Measurements from ENCODE around the gene OR2D3. TPM values are rescaled to one million over a fixed set of nuclear protein-coding genes. Genes with fewer than 3 reads are reported as not detected.
"Not testable (repeated sequence)": the region's sequence is repeated elsewhere in the genome, so short reads cannot be mapped to it uniquely, and the experiment has no call there.

The OR2D3 gene
- polyA plus RNA-seq, 2 donors: not detected

- Histone ChIP-seq H3K9me3 (ENCODE audit: control insufficient read depth in 2 of 2, insufficient read depth in 1 of 2, low read depth in 1 of 2, low read length in 1 of 2) (no peaks in the 10 kb centered on the region), H3K27ac (ENCODE audit: low read depth in 2 of 2, low read length in 1 of 2) (peak within 1 kb of the TSS in 1 of 2 donors; percentile 37), H3K4me3 (ENCODE audit: low read depth in 1 of 2, low read length in 2 of 2) (peak within 1 kb of the TSS; percentile 64 to 76), H3K36me3 (ENCODE audit: control insufficient read depth in 2 of 2, insufficient read depth in 2 of 2, low read length in 1 of 2) (no peaks in the 10 kb centered on the region), H3K27me3 (ENCODE audit: control insufficient read depth in 1 of 2, insufficient read depth in 2 of 2, low read length in 2 of 2) (no peaks in the 10 kb centered on the region), H3K4me1 (ENCODE audit: control insufficient read depth in 2 of 2, insufficient read depth in 2 of 2, low read length in 1 of 2) (peaks cover 0 to 6% of the 10 kb centered on the region in 2 donors)
- 2% methylated on average over 61 of the region's 61 CpGs for WGBS, 2 donors
Measured at GRCh38 chr11:6926208-6927029, 5.6 kb downstream of the OR2D3 start, which contains the start of gene ZNF215. TSS of gene ZNF215 (plus strand) at chr11:6926426. CDS start at chr11:6932273, 5,847 bp downstream.

- no peaks in the 10 kb centered on the region for H3K36me3 ChIP-seq (ENCODE audit: control insufficient read depth in 2 of 2, insufficient read depth in 2 of 2, low read length in 1 of 2)
- H3K4me3 ChIP-seq (ENCODE audit: low read depth in 1 of 2, low read length in 2 of 2): peak overlapping the region; percentile 64 to 76
- no peaks in the 10 kb centered on the region for H3K9me3 ChIP-seq (ENCODE audit: control insufficient read depth in 2 of 2, insufficient read depth in 1 of 2, low read depth in 1 of 2, low read length in 1 of 2)
- H3K27ac ChIP-seq (ENCODE audit: low read depth in 2 of 2, low read length in 1 of 2): no peak overlapping the region
- H3K27me3 ChIP-seq (ENCODE audit: control insufficient read depth in 1 of 2, insufficient read depth in 2 of 2, low read length in 2 of 2): no peaks in the 10 kb centered on the region
- WGBS, 2 donors: 9 to 12% methylated on average over 11 of the region's 11 CpGs
- H3K4me1 ChIP-seq (ENCODE audit: control insufficient read depth in 2 of 2, insufficient read depth in 2 of 2, low read length in 1 of 2): peaks cover 0 to 6% of the 10 kb centered on the region in 2 donors
Measured at GRCh38 chr11:6927030-6927617, 6.3 kb downstream of the OR2D3 start.

- Histone ChIP-seq H3K4me1 (ENCODE audit: control insufficient read depth in 2 of 2, insufficient read depth in 2 of 2, low read length in 1 of 2) (peaks cover 0 to 6% of the 10 kb centered on the region in 2 donors), H3K4me3 (ENCODE audit: low read depth in 1 of 2, low read length in 2 of 2) (no peak overlapping the region), H3K36me3 (ENCODE audit: control insufficient read depth in 2 of 2, insufficient read depth in 2 of 2, low read length in 1 of 2) (no peaks in the 10 kb centered on the region), H3K27me3 (ENCODE audit: control insufficient read depth in 1 of 2, insufficient read depth in 2 of 2, low read length in 2 of 2) (no peaks in the 10 kb centered on the region), H3K9me3 (ENCODE audit: control insufficient read depth in 2 of 2, insufficient read depth in 1 of 2, low read depth in 1 of 2, low read length in 1 of 2) (no peaks in the 10 kb centered on the region), H3K27ac (ENCODE audit: low read depth in 2 of 2, low read length in 1 of 2) (no peak overlapping the region)
- WGBS, 2 donors: 67 to 72% methylated on average over 4 of the region's 4 CpGs
Measured at GRCh38 chr11:6928916-6929315, 8.1 kb downstream of the OR2D3 start.

- Histone ChIP-seq H3K27ac (ENCODE audit: low read depth in 2 of 2, low read length in 1 of 2) (no peak overlapping the region), H3K4me1 (ENCODE audit: control insufficient read depth in 2 of 2, insufficient read depth in 2 of 2, low read length in 1 of 2) (peaks cover 0 to 5% of the 10 kb centered on the region in 2 donors), H3K27me3 (ENCODE audit: control insufficient read depth in 1 of 2, insufficient read depth in 2 of 2, low read length in 2 of 2) (no peaks in the 10 kb centered on the region), H3K4me3 (ENCODE audit: low read depth in 1 of 2, low read length in 2 of 2) (no peak overlapping the region), H3K9me3 (ENCODE audit: control insufficient read depth in 2 of 2, insufficient read depth in 1 of 2, low read depth in 1 of 2, low read length in 1 of 2) (no peaks in the 10 kb centered on the region), H3K36me3 (ENCODE audit: control insufficient read depth in 2 of 2, insufficient read depth in 2 of 2, low read length in 1 of 2) (no peaks in the 10 kb centered on the region)
- 85% methylated on average over 3 of the region's 3 CpGs for WGBS, 2 donors
Measured at GRCh38 chr11:6931146-6931713, 10.4 kb downstream of the OR2D3 start.

GRCh38 chr11:6932145-6932544 lies 11.3 kb downstream of the OR2D3 start:
- no peaks in the 10 kb centered on the region for H3K27me3 ChIP-seq (ENCODE audit: control insufficient read depth in 1 of 2, insufficient read depth in 2 of 2, low read length in 2 of 2)
- WGBS, 2 donors: 78 to 87% methylated on average over 7 of the region's 7 CpGs
- H3K4me1 ChIP-seq (ENCODE audit: control insufficient read depth in 2 of 2, insufficient read depth in 2 of 2, low read length in 1 of 2): no peaks in the 10 kb centered on the region
- no peaks in the 10 kb centered on the region for H3K36me3 ChIP-seq (ENCODE audit: control insufficient read depth in 2 of 2, insufficient read depth in 2 of 2, low read length in 1 of 2)
- no peaks in the 10 kb centered on the region for H3K9me3 ChIP-seq (ENCODE audit: control insufficient read depth in 2 of 2, insufficient read depth in 1 of 2, low read depth in 1 of 2, low read length in 1 of 2)
- no peak overlapping the region for H3K4me3 ChIP-seq (ENCODE audit: low read depth in 1 of 2, low read length in 2 of 2)
- no peak overlapping the region for H3K27ac ChIP-seq (ENCODE audit: low read depth in 2 of 2, low read length in 1 of 2)

GRCh38 chr11:6941970-6942369 lies 21.2 kb downstream of the OR2D3 start:
- Histone ChIP-seq H3K4me1 (ENCODE audit: control insufficient read depth in 2 of 2, insufficient read depth in 2 of 2, low read length in 1 of 2) (no peaks in the 10 kb centered on the region), H3K36me3 (ENCODE audit: control insufficient read depth in 2 of 2, insufficient read depth in 2 of 2, low read length in 1 of 2) (no peaks in the 10 kb centered on the region), H3K9me3 (ENCODE audit: control insufficient read depth in 2 of 2, insufficient read depth in 1 of 2, low read depth in 1 of 2, low read length in 1 of 2) (no peaks in the 10 kb centered on the region)

GRCh38 chr11:6943131-6943530 lies 22.3 kb downstream of the OR2D3 start:
- Histone ChIP-seq H3K4me1 (ENCODE audit: control insufficient read depth in 2 of 2, insufficient read depth in 2 of 2, low read length in 1 of 2) (no peaks in the 10 kb centered on the region), H3K27me3 (ENCODE audit: control insufficient read depth in 1 of 2, insufficient read depth in 2 of 2, low read length in 2 of 2) (no peaks in the 10 kb centered on the region), H3K27ac (ENCODE audit: low read depth in 2 of 2, low read length in 1 of 2) (no peak overlapping the region), H3K36me3 (ENCODE audit: control insufficient read depth in 2 of 2, insufficient read depth in 2 of 2, low read length in 1 of 2) (no peaks in the 10 kb centered on the region), H3K9me3 (ENCODE audit: control insufficient read depth in 2 of 2, insufficient read depth in 1 of 2, low read depth in 1 of 2, low read length in 1 of 2) (no peaks in the 10 kb centered on the region), H3K4me3 (ENCODE audit: low read depth in 1 of 2, low read length in 2 of 2) (no peak overlapping the region)
- WGBS, 2 donors: 90 to 91% methylated on average over 3 of the region's 3 CpGs

More at GRCh38 chr11:6941970-6942369, 21.2 kb downstream of the OR2D3 start:
- H3K27ac ChIP-seq (ENCODE audit: low read depth in 2 of 2, low read length in 1 of 2): no peak overlapping the region
- no peak overlapping the region for H3K4me3 ChIP-seq (ENCODE audit: low read depth in 1 of 2, low read length in 2 of 2)
- H3K27me3 ChIP-seq (ENCODE audit: control insufficient read depth in 1 of 2, insufficient read depth in 2 of 2, low read length in 2 of 2): no peaks in the 10 kb centered on the region

GRCh38 chr11:6954248-6954647 lies 33.4 kb downstream of the OR2D3 start:
- WGBS, 2 donors: 88 to 91% methylated on average over 9 to 10 of the region's 10 CpGs
- not testable (repeated sequence) for H3K36me3 ChIP-seq (ENCODE audit: control insufficient read depth in 2 of 2, insufficient read depth in 2 of 2, low read length in 1 of 2); H3K27ac ChIP-seq (ENCODE audit: low read depth in 2 of 2, low read length in 1 of 2); H3K27me3 ChIP-seq (ENCODE audit: control insufficient read depth in 1 of 2, insufficient read depth in 2 of 2, low read length in 2 of 2); H3K4me3 ChIP-seq (ENCODE audit: low read depth in 1 of 2, low read length in 2 of 2); H3K9me3 ChIP-seq (ENCODE audit: control insufficient read depth in 2 of 2, insufficient read depth in 1 of 2, low read depth in 1 of 2, low read length in 1 of 2); H3K4me1 ChIP-seq (ENCODE audit: control insufficient read depth in 2 of 2, insufficient read depth in 2 of 2, low read length in 1 of 2)

GRCh38 chr11:6962141-6962540 lies 41.3 kb downstream of the OR2D3 start:
- Histone ChIP-seq H3K36me3 (ENCODE audit: control insufficient read depth in 2 of 2, insufficient read depth in 2 of 2, low read length in 1 of 2) (no peaks in the 10 kb centered on the region), H3K4me1 (ENCODE audit: control insufficient read depth in 2 of 2, insufficient read depth in 2 of 2, low read length in 1 of 2) (no peaks in the 10 kb centered on the region), H3K27ac (ENCODE audit: low read depth in 2 of 2, low read length in 1 of 2) (no peak overlapping the region), H3K27me3 (ENCODE audit: control insufficient read depth in 1 of 2, insufficient read depth in 2 of 2, low read length in 2 of 2) (no peaks in the 10 kb centered on the region), H3K4me3 (ENCODE audit: low read depth in 1 of 2, low read length in 2 of 2) (no peak overlapping the region), H3K9me3 (ENCODE audit: control insufficient read depth in 2 of 2, insufficient read depth in 1 of 2, low read depth in 1 of 2, low read length in 1 of 2) (peaks cover 0 to 2% of the 10 kb centered on the region in 2 donors)
